Gastrocnemius medialis (tissue), 4 donors: ENCODE data around the gene PRAME. TPM values are rescaled to one million over a fixed set of nuclear protein-coding genes. Genes with fewer than 3 reads are reported as not detected.

Source experiments
- ATAC-seq, 2 donors: fragments of 150-250 bp; one replicate each; pipeline ENCODE4 v1.9.1; 2016
- DNase-seq, 2 donors: peaks; one replicate each; pipeline ENCODE4 v3.0.0-alpha.2; 2019
- H3K27ac ChIP-seq, 4 donors: fragments of 200-600 bp; sonication (generic); 1 replicate in 1 of 4; 2 replicates in 3 of 4; pipeline ENCODE4 v1.5.1; 2016 to 2018; ENCODE audit warnings: mild to moderate bottlenecking in 2 of 4, moderate library complexity in 1 of 4
- H3K27me3 ChIP-seq, 3 donors: fragments of 200-600 bp; sonication (generic) in 2 of 3; 1 replicate in 1 of 3; 2 replicates in 2 of 3; pipeline versions ENCODE4 v1.5.1 to v1.6.0; 2016 to 2019; ENCODE audit warnings: mild to moderate bottlenecking in 1 of 3, moderate library complexity in 1 of 3
- H3K36me3 ChIP-seq, 2 donors: fragments of 200-600 bp; sonication (generic) in 1 of 2; one replicate each; pipeline ENCODE4 v1.5.1; 2017 to 2018
- H3K4me1 ChIP-seq, 2 donors: fragments of 200-600 bp; sonication (generic) in 1 of 2; one replicate each; pipeline ENCODE4 v1.5.1; 2016 to 2017; ENCODE audit warnings: mild to moderate bottlenecking in 2 of 2
- H3K4me3 ChIP-seq, 4 donors: fragments of 200-600 bp; sonication (generic) in 3 of 4; 1 replicate in 1 of 4; 2 replicates in 3 of 4; pipeline ENCODE4 v1.5.1; 2016 to 2019; ENCODE audit warnings: mild to moderate bottlenecking in 2 of 4
- H3K9me3 ChIP-seq, 3 donors: fragments of 200-600 bp; sonication (generic) in 2 of 3; 1 replicate in 1 of 3; 2 replicates in 2 of 3; pipeline ENCODE4 v1.5.1; 2016 to 2019
- POLR2A ChIP-seq, 2 donors: fragments of 450-650 bp; IDR thresholded peaks; one replicate each; pipeline ENCODE4 v1.6.1; 2017; ENCODE audit warnings: antibody characterized with exemption in 2 of 2, mild to moderate bottlenecking in 2 of 2, moderate library complexity in 2 of 2
- in situ Hi-C, 4 donors: fragments of 200-750 bp; cut with MboI; loops; one replicate each; pipeline versions ENCODE4 v1.15.0 to v1.8.0; 2017; ENCODE audit warnings: low sequenced_read_pairs in 4 of 4
- intact Hi-C: fragments of 100-400 bp; cut with DNase I; formaldehyde crosslinking; loops from one replicate; pipeline ENCODE4 v1.15.1; 2023; ENCODE audit warnings: low total_unique reads
- total RNA-seq, 4 donors: library from RNA; depleted of rRNA; stranded (reverse); fragments of >200 nt; gene quantifications; one replicate each; pipeline versions ENCODE4 v1.1.0 to v1.2.3, GENCODE V29; 2016
- TF ChIP-seq, protein P1 (sequence below), 5 experiments: fragments of 450-650 bp in 3 of 5; fragments of 200-600 bp in 2 of 5; sonication (generic) in 2 of 5; IDR thresholded peaks in 4 of 5; conservative IDR thresholded peaks in 1 of 5; 1 replicate in 4 of 5; 2 replicates in 1 of 5; pipeline ENCODE4 v1.5.1; 2016 to 2019; ENCODE audit warnings: antibody characterized with exemption in 5 of 5, mild to moderate bottlenecking in 3 of 5, moderate library complexity in 3 of 5

Gene PRAME
- total RNA-seq, 4 donors from 2014 or later = not detected

DNA sequence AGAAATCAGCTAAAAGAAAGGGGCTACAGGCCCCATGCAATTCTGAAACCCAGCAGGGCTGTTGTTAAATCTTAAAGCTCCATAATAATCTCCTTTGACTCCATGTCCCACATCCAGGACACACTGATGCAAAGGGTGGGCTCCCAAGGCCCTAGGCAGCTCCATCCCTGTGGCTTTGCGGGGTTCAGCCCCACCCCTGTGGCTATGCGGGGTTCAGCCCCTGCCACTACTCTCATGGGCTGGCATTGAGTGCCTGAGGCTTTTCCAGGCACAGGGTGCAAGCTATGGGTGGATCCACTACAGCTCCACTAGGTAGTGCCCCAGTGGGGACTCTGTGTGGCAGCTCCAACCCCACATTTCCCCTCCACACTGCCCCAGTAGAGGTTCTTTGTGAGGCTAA lies 30.3 kb downstream of the PRAME start:
- Histone ChIP-seq H3K4me3 (no peak overlapping the region), H3K27ac (no peak overlapping the region), H3K9me3 (no peaks in the 10 kb centered on the region), H3K36me3 (no peaks in the 10 kb centered on the region), H3K27me3 (no peaks in the 10 kb centered on the region), H3K4me1 (no peaks in the 10 kb centered on the region)
- intact Hi-C loops = no loop called here
- TF ChIP-seq POLR2A (IDR thresholded peaks at IDR 0.05) = no peak
- TF ChIP-seq, protein P1, sequence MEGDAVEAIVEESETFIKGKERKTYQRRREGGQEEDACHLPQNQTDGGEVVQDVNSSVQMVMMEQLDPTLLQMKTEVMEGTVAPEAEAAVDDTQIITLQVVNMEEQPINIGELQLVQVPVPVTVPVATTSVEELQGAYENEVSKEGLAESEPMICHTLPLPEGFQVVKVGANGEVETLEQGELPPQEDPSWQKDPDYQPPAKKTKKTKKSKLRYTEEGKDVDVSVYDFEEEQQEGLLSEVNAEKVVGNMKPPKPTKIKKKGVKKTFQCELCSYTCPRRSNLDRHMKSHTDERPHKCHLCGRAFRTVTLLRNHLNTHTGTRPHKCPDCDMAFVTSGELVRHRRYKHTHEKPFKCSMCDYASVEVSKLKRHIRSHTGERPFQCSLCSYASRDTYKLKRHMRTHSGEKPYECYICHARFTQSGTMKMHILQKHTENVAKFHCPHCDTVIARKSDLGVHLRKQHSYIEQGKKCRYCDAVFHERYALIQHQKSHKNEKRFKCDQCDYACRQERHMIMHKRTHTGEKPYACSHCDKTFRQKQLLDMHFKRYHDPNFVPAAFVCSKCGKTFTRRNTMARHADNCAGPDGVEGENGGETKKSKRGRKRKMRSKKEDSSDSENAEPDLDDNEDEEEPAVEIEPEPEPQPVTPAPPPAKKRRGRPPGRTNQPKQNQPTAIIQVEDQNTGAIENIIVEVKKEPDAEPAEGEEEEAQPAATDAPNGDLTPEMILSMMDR (IDR thresholded peaks at IDR 0.05 in 4 of 5, conservative IDR thresholded peaks at IDR 0.05 in 1 of 5) = no peak
- no peak for DNase-seq
- in situ Hi-C loops = no loop called here
- ATAC-seq = no peak

GRCh38 chr22:22527312-22527711 lies 31.8 kb downstream of the PRAME start:
- no peak for ATAC-seq
- Histone ChIP-seq H3K4me1 (no peaks in the 10 kb centered on the region), H3K4me3 (no peak overlapping the region), H3K27me3 (peaks cover 0 to 2% (median 0%) of the 10 kb centered on the region in 3 donors), H3K9me3 (no peaks in the 10 kb centered on the region), H3K27ac (no peak overlapping the region), H3K36me3 (no peaks in the 10 kb centered on the region)
- TF ChIP-seq POLR2A (IDR thresholded peaks at IDR 0.05) = no peak
- TF ChIP-seq, protein P1 (IDR thresholded peaks at IDR 0.05 in 4 of 5, conservative IDR thresholded peaks at IDR 0.05 in 1 of 5) = no peak
- no peak for DNase-seq
- in situ Hi-C loops (no loop called here), intact Hi-C loops (no loop called here)

GRCh38 chr22:22526125-22526912 lies 32.7 kb downstream of the PRAME start:
- peaks cover 0 to 2% (median 0%) of the 10 kb centered on the region in 3 donors for H3K27me3 ChIP-seq
- no peak for DNase-seq
- H3K4me3 ChIP-seq = no peak overlapping the region
- no peaks in the 10 kb centered on the region for H3K9me3 ChIP-seq
- H3K36me3 ChIP-seq = no peaks in the 10 kb centered on the region
- no peak for ATAC-seq
- intact Hi-C loops = no loop called here
- no peaks in the 10 kb centered on the region for H3K4me1 ChIP-seq
- TF ChIP-seq POLR2A (IDR thresholded peaks at IDR 0.05) = no peak
- TF ChIP-seq, protein P1 (IDR thresholded peaks at IDR 0.05 in 4 of 5, conservative IDR thresholded peaks at IDR 0.05 in 1 of 5) = no peak
- no peak overlapping the region for H3K27ac ChIP-seq
- in situ Hi-C loops = no loop called here

DNA sequence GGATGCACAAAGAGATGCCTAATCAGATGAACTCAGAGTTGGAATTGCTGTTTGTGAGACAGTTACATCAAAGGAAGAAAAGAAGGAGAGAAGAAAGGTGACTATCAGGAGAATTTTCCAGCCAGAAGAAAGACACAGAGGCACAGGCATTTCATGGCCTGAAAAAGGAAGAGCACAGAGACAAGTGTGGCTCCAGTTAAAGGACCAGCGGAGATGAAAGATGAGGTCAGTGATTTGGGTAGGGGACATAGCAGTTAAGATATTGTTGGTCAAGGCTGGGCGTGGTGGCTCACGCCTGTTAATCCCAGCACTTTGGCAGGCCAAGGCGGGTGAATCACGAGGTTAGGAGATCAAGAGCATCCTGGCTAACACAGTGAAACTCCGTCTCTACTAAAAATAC lies 35.6 kb downstream of the PRAME start:
- ATAC-seq = no peak

DNA sequence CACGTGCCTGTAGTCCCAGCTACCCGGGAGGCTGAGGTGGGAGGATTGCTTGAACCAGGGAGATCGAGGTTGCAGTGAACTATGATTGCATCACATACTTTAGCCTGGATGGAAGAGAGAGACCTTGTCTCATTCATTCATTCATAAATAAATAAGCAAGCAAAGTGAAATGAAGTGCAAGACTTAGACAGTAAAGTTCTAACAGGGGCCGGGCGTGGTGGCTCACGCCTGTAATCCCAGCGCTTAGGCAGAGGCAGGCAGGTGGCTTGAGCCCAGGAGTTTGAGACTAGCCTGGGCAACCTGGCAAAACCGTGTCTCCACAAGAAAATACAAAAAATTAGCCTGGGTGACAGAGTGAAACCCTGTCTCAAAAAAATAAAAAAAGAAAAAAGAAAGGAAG lies 37.4 kb downstream of the PRAME start:
- intact Hi-C loops (no loop called here), in situ Hi-C loops (no loop called here)
- no peaks in the 10 kb centered on the region for H3K36me3 ChIP-seq
- no peak for ATAC-seq
- no peak overlapping the region for H3K27ac ChIP-seq
- H3K4me3 ChIP-seq = no peak overlapping the region
- H3K27me3 ChIP-seq = peaks cover 0 to 2% (median 0%) of the 10 kb centered on the region in 3 donors
- no peaks in the 10 kb centered on the region for H3K9me3 ChIP-seq
- H3K4me1 ChIP-seq = no peaks in the 10 kb centered on the region
- DNase-seq = no peak
- TF ChIP-seq POLR2A (IDR thresholded peaks at IDR 0.05) = no peak
- TF ChIP-seq, protein P1 (IDR thresholded peaks at IDR 0.05 in 4 of 5, conservative IDR thresholded peaks at IDR 0.05 in 1 of 5) = no peak

More for the DNA sequence above, 35.6 kb downstream of the PRAME start:
- Histone ChIP-seq H3K27me3 (peaks cover 0 to 2% (median 0%) of the 10 kb centered on the region in 3 donors), H3K36me3 (no peaks in the 10 kb centered on the region), H3K9me3 (no peaks in the 10 kb centered on the region), H3K4me1 (no peaks in the 10 kb centered on the region), H3K27ac (no peak overlapping the region), H3K4me3 (no peak overlapping the region)
- DNase-seq = no peak
- TF ChIP-seq POLR2A (IDR thresholded peaks at IDR 0.05) = no peak
- intact Hi-C loops = no loop called here
- in situ Hi-C loops = no loop called here
